HPDE6-E6E7 (cell line): ENCODE data around the gene CHTOP.
A peak's percentile ranks its signal among the peaks of the same experiment; 100 is the strongest.

Experiments used
- DNase-seq: peaks from one replicate; pipeline ENCODE4 v3.0.0; 2011; ENCODE audit warnings: missing footprints; ENCODE audit errors: extremely low spot score

The CHTOP gene

DNA sequence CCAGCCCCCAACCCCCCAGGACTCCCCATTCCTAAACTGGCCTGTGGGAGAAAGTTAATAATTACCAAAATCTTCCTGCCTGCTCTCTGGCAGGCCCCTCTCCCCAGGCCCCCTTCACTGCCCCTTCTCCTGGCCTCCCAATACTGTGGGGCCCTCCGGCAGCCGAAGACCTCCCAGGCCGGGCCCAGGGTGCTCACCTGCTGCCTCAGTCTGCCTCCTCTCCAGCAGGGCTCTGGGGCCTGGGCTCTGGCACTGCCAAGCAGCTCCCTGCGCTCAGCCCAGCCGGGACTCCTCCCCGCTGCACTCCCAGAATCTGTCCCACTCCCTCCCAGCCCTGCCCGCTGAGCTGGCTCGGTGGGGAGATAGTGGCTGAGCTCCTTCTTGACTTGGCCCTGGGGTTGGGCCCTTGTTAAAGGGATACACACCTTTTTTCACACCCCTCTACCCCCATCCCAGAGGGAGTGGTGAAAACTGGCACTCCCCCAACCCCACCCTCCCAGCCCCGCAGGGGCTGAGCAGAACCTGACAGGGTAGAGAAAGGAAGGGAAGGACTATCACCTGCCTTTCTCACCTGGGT lies 21.0 kb upstream of the CHTOP start, which contains the start of gene S100A16:
Gene S100A16 (minus strand): TSS at position 383 of the 577 bp plus-strand sequence. CDS start 4,986 bp downstream, outside the sequence.
- DNase-seq = peak; percentile 91

DNA sequence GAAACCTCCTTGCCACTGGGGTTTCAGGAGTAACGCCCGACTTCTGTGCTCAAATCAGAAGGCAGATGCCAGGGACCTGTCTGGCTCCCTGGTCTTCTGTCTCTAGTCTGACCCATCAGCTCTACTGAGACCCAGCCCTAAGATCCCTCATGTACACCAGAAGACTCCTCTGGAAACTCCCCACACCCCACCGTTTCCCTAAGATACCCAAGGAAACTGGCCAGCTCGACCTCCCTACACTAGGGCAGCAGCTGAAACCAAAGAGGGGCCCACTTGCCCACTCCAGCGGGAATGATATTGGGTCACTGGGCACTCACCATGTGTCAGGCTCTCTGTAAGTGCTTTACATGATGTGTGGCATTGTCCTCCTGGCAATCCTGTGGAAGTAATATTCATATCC lies 20.5 kb upstream of the CHTOP start:
- DNase-seq = no peak

DNA sequence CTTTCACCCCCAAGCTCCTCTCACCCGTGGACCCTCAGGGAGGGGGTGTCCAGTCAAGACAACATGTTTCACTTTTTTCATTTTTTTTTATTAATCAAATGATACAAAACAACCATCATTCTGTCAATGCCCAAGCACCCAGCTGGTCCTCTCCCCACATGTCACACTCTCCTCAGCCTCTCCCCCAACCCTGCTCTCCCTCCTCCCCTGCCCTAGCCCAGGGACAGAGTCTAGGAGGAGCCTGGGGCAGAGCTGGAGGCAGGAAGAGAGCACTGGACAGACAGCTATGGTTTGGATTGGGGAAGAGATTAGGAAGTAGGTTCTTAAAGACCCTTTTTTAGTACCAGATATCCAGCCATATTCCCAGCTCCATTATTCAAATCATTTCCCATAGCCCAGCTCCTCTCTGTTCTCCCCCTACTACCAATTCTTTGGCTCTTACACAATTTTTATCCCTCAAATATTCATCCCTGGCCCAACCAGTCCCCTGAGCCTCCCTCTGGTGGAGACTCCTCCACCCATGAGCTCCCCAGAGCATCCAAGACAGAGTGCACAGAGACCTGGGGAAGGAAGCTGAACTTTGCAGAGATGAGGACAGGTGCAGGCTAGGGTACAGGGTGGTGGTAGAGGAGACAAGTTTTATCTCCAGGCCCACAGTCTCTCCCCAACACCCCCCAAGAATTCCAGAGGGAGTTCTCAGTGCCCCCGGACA lies 19.5 kb upstream of the CHTOP start:
- DNase-seq = no peak

DNA sequence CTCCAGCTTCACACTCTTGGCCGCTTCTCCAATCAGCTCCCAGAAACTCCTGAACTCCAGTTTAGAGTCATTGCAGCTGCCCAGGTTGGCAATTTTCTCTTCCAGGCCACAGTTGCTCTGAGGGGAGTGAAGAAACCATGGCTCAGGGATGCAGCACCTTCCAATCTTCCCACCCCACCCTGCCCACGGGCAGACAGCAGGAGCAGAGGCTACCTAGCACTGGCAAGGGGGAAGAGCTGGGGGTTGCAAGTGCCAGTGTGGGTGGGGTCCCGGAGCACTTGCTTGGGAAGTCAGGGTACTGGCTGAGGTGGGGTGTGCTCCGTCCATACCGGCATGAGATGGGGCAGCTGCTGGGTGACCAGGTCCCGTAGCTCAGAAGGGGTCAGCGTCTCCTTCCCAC lies 19.0 kb upstream of the CHTOP start:
- DNase-seq = no peak

DNA sequence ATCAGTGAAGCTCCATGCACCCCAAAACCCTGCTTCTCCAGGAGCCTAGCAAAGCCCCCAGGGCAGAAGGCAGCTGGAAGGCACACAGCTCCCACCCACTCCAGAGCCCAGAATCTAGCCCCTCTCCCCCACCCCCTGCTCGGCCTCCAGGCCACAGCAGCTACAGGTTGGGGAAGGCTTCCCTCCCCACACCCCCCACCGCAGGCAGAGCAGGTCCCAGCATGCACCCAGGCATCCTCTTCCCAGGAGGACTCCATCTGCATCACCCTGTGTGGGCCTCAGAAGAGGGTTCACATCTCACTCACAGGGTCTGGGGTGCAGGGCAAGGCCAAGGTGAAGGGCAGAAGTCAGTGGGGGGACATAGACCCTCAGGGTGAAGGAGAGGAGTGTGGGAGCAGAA lies 18.5 kb upstream of the CHTOP start:
- no peak for DNase-seq

DNA sequence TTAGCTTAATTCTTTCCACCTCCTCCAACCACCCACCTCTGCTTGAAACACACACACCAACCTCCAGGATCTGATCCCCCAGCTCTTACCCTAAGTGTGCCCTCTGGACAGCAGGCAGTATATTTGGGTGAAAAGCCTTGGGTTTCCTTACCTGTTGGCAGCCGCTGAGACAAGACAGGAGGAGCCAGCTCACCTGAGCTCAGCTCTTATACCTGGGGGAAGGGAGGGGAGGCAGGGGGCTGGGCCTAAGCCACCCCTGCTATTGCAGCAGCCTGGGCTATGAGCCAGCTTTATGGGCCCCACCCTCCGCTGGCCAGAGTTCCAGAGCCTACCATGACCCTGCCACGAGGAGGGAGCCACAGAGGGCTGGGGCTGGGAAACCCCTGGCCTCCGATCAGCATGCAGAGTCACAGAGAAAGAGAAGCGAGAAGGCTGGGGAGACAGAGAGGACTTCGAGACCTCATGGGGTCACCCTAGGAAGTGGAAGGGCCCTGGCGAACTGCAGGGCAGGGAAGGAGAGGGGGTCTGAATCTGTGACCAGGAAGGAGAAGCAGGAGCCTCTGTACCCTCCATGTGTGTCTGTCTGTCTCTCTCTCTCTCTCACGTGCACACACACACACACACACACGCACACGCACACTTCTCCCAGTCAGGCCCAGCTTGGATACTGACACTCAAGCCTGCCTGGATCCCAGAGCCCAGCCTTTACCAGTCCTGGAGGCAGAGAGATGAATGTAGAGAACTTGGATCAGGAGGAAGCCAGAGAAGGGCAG lies 17.5 kb upstream of the CHTOP start, which contains the start of gene S100A14:
Gene S100A14 (minus strand): TSS at position 182 of the 773 bp plus-strand sequence. CDS start 467 bp downstream, outside the sequence.
- DNase-seq = peak; percentile 90

DNA sequence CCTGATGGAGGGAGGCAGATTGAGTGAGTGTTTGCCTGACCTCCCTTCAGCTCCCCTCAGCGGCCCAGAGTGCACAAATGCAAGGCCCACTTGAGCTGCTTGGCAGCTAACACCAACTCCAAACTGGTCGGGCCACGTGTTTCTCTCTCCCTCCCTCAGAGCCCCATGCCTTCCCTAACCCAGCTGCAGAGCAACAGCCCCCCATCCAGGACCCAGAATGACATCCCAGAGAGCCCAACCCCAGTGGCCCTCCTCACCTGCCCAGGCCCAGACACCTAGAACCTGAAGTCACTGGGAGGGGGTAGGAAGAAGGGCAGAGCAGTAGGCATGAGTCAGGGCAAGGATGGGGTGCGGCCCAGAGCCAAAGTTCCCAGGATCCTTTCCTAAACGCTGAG lies 17.0 kb upstream of the CHTOP start:
- no peak for DNase-seq

DNA sequence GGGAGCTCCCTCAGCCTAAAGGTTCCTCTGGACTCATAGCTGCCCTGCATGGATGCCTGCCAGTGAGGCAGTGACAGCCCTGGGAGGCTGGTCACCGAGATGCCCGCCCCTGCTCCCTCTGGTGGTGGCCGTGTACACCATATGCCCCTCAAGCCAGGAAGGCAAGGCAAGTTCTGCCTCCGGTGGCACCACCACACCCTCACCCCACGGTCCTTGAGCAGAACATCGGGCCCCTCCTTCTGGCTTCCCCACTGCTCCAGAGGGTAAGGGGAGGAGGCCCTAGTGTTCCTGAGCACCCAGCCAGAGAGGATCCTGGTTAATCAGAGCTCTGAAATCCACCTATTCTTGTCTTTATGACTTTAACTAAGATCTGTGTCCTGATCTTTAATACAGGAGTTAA lies 16.2 kb upstream of the CHTOP start:
- DNase-seq = no peak

DNA sequence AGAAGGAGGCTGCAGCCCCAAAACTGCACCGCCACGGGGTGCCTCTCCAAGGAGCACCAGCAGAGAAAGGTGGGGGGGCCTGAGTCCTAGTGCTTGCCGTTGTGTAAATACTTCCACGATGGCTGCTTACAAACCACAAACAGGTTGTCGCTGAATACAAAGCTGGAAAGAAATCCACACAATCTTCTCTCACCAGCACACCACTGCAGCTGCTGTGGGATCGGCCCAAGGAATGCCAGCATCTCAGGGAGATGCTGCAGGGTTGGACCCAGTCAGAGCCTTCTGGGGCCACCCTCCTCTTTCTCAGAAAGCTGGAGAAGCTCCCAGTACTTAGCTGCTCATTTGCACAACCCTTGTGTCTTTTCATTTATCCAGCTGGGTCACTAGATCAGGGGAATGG lies 14.7 kb upstream of the CHTOP start:
- no peak for DNase-seq

DNA sequence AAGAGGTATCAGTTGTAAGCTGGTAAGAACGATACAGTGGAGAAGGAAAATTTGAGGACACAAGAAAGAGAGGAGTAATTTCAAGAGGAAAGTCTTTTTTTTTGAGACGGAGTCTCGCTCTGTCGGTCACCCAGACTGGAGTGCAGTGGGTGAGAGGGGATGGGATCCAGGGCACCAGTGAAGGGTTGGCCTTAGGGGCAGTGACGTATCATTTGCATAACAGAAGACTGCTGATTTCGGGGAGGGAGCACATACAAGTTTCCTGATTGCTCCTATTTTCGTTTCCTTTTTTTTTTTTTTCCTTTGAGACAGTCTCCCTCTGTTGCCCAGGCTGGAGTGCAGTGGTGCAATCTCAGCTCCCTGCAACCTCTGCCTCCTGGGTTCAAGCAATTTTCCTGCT lies 10.8 kb upstream of the CHTOP start:
- no peak for DNase-seq

DNA sequence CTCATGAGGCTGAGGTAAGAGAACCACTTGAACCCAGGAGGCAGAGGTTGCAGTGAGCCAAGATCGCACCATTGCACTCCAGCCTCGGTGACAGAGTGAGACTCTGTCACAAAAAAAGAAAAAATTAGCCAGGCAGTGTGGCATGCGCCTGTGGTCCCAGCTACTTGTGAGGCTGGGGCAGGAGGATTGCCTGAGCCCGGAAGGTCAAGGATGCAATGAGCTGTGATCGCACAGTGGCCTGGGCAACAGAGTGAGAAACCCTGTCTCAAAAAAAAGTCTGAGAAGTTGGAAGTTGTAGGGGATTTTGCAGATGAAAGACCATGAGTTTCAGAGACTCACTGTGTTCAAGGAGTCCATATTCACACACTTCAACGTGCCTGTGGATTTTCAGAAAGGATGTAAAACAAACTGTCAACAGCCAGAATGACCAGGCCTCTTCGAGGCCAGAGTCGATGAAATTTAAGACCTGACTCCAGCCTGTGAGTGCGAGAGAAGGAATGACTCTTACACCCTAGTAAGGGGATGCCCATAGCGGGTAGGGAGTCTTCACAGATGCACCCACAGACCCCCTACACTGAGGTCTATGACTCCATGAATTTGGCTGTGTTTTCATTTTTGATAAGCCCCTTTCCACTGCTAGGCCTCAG lies 8.8 kb upstream of the CHTOP start:
- no peak for DNase-seq

DNA sequence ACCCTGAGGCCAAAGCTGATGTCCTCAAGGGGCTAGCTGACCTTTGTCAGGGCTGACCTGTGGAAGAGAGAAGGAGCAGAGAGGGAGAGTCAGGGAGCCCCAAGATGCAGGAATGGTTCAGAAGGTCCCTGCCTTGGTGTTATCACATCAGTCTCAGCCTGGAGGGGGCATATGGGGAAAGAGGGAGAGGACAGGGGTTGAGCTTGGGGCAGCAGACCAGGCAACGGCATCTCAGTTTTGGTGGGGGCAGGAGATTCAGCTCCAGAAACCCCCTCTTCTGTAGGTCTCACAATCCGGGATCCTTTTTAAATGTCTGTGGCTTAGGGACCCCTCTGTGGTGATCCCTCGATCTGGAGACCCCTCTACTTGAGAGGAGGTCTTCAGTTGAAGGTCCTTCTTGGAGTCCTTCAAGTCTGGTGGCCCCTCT lies 7.4 kb upstream of the CHTOP start:
- no peak for DNase-seq

DNA sequence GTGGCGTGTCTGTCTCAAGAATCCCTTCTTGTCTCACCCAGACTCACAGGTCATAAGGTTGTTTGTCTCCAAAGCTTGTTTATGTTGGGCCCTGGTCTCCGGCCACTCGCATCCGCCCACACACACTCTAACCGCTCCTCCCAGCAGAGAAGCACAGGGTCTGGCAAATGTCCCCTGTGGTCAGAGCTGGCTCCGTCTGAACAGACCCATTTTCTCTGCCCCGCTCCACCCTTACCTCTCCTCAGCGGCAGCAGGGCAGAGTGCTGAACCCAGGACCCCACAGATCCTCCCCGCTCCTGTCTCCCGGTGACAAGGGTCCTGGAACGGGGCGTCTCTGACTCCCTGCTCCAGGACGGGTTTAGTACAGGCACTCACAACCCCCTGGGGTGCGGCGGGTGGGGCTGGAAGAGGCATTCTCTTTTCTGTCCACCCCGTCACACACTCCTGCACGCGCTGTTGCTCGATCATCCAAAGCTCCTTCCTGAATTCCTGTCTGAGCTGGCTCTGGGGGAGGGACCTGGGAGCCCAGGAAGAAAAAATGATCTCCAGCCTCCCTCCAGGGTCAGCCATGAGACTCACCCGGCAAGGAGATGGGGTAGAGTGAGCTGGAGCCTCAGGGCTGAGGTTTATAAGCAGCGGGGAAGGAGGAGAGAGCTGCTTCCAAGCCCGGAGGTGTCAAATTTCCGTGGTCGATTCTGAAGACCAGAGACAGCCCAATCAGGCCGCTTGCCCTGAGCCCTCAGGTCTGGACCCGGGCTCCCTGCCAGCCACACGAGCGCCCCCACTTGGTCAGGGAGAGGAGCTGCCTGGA lies 6.8 kb upstream of the CHTOP start, which contains the start of gene S100A13:
Gene S100A13 (minus strand): TSS at position 602 of the 811 bp plus-strand sequence. CDS start 1,033 bp downstream, outside the sequence.
- peak; percentile 79 for DNase-seq

DNA sequence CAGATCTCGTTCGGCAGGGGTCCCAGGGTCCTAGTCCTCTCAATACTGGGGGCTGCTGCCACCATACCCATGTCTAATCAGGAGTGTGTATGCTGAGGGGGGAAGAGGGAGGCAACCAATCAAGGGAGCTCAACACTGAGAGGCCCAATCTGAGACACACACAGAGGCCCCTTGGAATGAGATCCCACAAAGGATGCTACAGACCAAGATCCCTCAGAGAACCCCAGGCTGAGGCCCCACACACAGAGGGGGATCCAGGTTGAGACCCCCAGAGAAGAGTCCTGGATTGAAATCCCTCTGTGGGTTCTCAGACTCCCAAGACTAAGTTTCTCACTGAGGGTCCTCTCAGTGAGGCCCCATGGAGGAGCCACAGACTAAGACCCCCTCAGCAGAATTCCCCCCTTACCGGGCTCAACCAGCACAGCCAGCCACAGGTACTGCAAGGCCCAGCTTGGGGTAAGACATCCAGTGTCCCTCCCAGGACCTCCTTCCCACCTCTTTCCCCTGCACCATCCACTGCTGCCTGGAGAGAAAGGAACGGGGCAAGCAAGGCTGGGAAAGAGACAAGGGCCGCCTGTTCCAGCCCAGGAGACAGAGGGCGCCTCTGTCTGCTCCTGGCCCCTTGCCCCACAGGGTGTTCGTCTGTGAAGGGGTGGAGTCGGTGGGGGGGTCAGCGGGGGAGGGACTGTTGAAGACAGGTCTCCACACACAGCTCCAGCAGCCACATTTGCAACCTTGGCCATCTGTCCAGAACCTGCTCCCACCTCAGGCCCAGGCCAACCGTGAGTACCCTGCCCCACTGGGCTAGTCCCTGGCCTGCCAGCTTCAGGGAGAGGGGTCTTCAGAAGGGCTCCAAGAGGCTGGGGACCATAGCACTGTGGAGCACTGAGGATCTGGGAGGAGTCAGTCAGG lies 5.9 kb upstream of the CHTOP start, which contains the start of gene S100A1:
Gene S100A1 (plus strand): TSS at position 720 of the 912 bp plus-strand sequence. CDS start 2,088 bp downstream, outside the sequence.
- no peak for DNase-seq

DNA sequence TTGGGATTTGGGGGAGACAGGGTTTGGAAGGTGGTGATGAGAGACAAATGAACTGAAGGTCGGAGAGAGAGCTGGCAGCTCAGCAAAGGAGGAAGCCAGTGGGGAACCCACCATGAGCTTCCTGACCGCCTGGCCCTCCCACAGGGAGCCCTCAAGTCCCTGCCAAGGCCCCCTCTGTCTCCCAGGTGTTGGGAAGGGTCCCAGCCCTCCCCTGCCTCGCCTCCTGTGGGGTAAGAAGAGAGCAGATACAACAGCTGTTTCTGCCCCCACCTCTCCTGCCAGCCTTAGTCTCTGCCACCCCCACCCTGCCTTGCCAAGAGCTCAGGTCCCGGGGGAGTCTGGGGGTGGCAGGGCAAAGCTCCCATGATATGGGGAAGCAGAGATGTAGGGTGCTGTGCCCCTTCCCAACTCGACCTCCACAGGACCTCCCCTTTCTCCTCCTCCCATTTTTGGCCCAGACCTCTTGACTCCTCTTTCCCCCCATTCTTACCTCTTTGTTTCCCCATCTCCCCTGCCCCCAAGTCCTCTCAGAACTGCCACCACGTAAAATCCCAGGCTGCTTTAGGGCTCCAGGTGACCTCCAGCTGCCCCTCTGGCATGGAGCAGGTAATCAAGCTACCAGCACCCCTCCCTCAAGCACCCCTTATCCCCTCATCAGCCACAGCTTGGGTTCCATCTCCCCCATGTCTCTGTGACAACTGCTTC lies 5.1 kb upstream of the CHTOP start:
- DNase-seq = no peak

DNA sequence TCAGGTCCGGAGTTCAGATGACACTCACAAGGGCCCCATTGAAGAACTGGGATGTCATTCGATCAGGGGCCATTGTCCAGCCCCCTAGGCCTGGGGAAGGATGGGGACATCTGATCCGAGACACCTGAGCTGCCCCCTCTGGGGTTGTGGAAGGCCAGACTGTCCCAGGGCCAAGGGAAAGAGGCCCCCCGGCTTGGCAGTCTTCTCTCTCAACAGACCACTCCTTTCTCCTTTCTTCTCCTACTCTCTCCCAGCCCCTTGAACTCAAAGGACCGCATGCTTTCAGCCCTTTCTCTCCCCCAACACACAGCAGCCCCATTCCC lies 4.6 kb upstream of the CHTOP start:
- DNase-seq = no peak

DNA sequence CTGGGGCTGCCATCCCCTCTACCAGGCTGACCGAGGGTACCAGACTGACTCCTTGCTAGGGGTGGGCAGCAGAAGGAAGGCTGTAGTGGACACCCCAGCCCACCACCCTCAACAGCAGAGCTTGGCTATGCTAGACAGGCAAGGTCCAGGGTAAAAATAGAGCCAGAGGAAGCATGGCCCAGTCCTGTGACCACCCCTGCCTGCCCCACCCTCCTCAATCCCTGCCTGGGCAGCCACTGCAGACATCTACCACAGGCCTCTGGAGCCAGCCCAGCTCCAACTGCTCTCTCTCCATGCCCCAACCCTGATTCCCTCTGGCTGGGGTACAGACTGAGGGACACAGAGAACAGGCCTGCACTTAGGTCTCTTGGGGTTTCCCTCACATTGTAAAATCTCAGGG lies 3.9 kb upstream of the CHTOP start:
- no peak for DNase-seq

DNA sequence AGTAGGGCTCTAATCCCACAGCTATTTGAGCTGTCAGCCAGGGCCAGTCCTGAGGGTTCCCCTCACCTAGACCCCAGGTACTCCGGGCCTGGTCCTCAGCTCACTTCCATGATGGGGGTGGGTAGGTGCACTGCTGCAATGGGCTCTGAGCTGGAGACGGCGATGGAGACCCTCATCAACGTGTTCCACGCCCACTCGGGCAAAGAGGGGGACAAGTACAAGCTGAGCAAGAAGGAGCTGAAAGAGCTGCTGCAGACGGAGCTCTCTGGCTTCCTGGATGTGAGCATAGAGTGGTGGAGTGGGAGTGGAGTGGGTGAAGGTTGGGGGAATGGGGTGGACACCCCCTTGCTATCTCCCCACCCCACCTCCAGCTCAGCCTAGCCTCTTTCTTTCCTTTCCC lies 3.5 kb upstream of the CHTOP start:
- DNase-seq = no peak
